PC-3 (cell line): Measurements from ENCODE around the gene GMDS.

Source experiments
- CTCF ChIP-seq: fragments of 300-600 bp; sonication (generic); conservative IDR thresholded peaks from 2 replicates; pipeline ENCODE4 v1.5.1; 2017; ENCODE audit warnings: antibody characterized with exemption, low read depth, mild to moderate bottlenecking, low read length
- EZH2 ChIP-seq: fragments of 300-600 bp; sonication (generic); IDR thresholded peaks from one replicate; pipeline ENCODE4 v1.6.1; 2017; ENCODE audit warnings: antibody characterized with exemption, mild to moderate bottlenecking, low read length; ENCODE audit not compliant: unreplicated experiment
- EZH2phosphoT487 ChIP-seq: fragments of 300-600 bp; sonication (generic); IDR thresholded peaks from 2 replicates; pipeline ENCODE4 v1.6.1; 2018; ENCODE audit warnings: mild to moderate bottlenecking, antibody characterized with exemption, low read length, borderline replicate concordance

GRCh38 chr6:1950631-1951030 is 294.8 kb downstream of the GMDS start:
- no peak for TF ChIP-seq CTCF
- TF ChIP-seq EZH2 = no peak
- no peak for TF ChIP-seq EZH2phosphoT487
